HEK293 (cell line): Measurements from ENCODE around the gene MATCAP1.

ENCODE experiments used
- GLIS1 ChIP-seq: fragments of 450-650 bp; formaldehyde crosslinking; IDR thresholded peaks from 2 replicates; pipeline ENCODE4 v1.5.1; 2016; ENCODE audit warnings: missing biosample characterization, missing genetic modification characterization
- KLF16 ChIP-seq: fragments of 450-650 bp; formaldehyde crosslinking; IDR thresholded peaks from 2 replicates; pipeline ENCODE4 v1.5.1; 2017; ENCODE audit warnings: missing biosample characterization, missing genetic modification characterization
- KLF17 ChIP-seq: fragments of 450-650 bp; formaldehyde crosslinking; IDR thresholded peaks from 2 replicates; pipeline ENCODE4 v1.5.1; 2016; ENCODE audit warnings: missing biosample characterization, missing genetic modification characterization
- OSR2 ChIP-seq: fragments of 450-650 bp; formaldehyde crosslinking; IDR thresholded peaks from 2 replicates; pipeline ENCODE4 v1.5.1; 2016; ENCODE audit warnings: missing biosample characterization, missing genetic modification characterization
- PRDM4 ChIP-seq: fragments of 450-650 bp; formaldehyde crosslinking; IDR thresholded peaks from 2 replicates; pipeline ENCODE4 v1.5.1; 2017; ENCODE audit warnings: missing biosample characterization, missing genetic modification characterization
- SCRT1 ChIP-seq: fragments of 450-650 bp; formaldehyde crosslinking; IDR thresholded peaks from 2 replicates; pipeline ENCODE4 v1.5.1; 2016; ENCODE audit warnings: missing biosample characterization, missing genetic modification characterization, borderline replicate concordance
- SP3 ChIP-seq: fragments of 450-650 bp; formaldehyde crosslinking; IDR thresholded peaks from 2 replicates; pipeline ENCODE4 v1.5.1; 2016; ENCODE audit warnings: missing biosample characterization, missing genetic modification characterization
- YY2 ChIP-seq: fragments of 450-650 bp; formaldehyde crosslinking; IDR thresholded peaks from 2 replicates; pipeline ENCODE4 v1.5.1; 2016; ENCODE audit warnings: missing biosample characterization, missing genetic modification characterization
- ZBTB20 ChIP-seq: fragments of 450-650 bp; formaldehyde crosslinking; IDR thresholded peaks from 2 replicates; pipeline ENCODE4 v1.5.1; 2016; ENCODE audit warnings: missing biosample characterization, missing genetic modification characterization
- ZBTB26 ChIP-seq: fragments of 450-650 bp; formaldehyde crosslinking; optimal IDR thresholded peaks from 2 replicates; pipeline ENCODE3; 2016; ENCODE audit warnings: missing biosample characterization, mild to moderate bottlenecking, missing genetic modification characterization
- ZBTB48 ChIP-seq: fragments of 450-650 bp; formaldehyde crosslinking; IDR thresholded peaks from 2 replicates; pipeline ENCODE4 v1.5.1; 2016; ENCODE audit warnings: missing biosample characterization, missing genetic modification characterization
- ZFP41 ChIP-seq: fragments of 450-650 bp; formaldehyde crosslinking; IDR thresholded peaks from 2 replicates; pipeline ENCODE4 v1.5.1; 2016; ENCODE audit warnings: missing biosample characterization, missing genetic modification characterization, borderline replicate concordance
- ZNF138 ChIP-seq: fragments of 450-650 bp; formaldehyde crosslinking; IDR thresholded peaks from 2 replicates; pipeline ENCODE4 v1.5.1; 2016; ENCODE audit warnings: missing biosample characterization, missing genetic modification characterization, borderline replicate concordance
- ZNF157 ChIP-seq: fragments of 450-650 bp; formaldehyde crosslinking; IDR thresholded peaks from 2 replicates; pipeline ENCODE4 v1.5.1; 2016; ENCODE audit warnings: missing biosample characterization, missing genetic modification characterization
- ZNF18 ChIP-seq: fragments of 450-650 bp; formaldehyde crosslinking; IDR thresholded peaks from 2 replicates; pipeline ENCODE4 v1.5.1; 2016; ENCODE audit warnings: missing biosample characterization, missing genetic modification characterization
- ZNF2 ChIP-seq: fragments of 450-650 bp; formaldehyde crosslinking; IDR thresholded peaks from 2 replicates; pipeline ENCODE4 v1.5.1; 2016; ENCODE audit warnings: missing biosample characterization, missing genetic modification characterization
- ZNF239 ChIP-seq: fragments of 450-650 bp; formaldehyde crosslinking; IDR thresholded peaks from 2 replicates; pipeline ENCODE4 v1.5.1; 2016; ENCODE audit warnings: missing biosample characterization, missing genetic modification characterization
- ZNF266 ChIP-seq: fragments of 450-650 bp; formaldehyde crosslinking; IDR thresholded peaks from 2 replicates; pipeline ENCODE4 v1.5.1; 2016; ENCODE audit warnings: missing biosample characterization, missing genetic modification characterization, low read depth
- ZNF274 ChIP-seq, 2 experiments: fragments of 200-500 bp in 1 of 2; fragments of 450-650 bp in 1 of 2; sonication (Bioruptor generic) in 1 of 2; formaldehyde crosslinking in 1 of 2; IDR thresholded peaks; 2 replicates each; pipeline versions ENCODE4 v1.5.1 to v1.6.1; 2014 to 2016; ENCODE audit warnings: borderline replicate concordance in 1 of 2, inconsistent platforms in 1 of 2, low read length in 1 of 2, missing biosample characterization in 1 of 2, missing genetic modification characterization in 1 of 2
- ZNF341 ChIP-seq: fragments of 450-650 bp; formaldehyde crosslinking; IDR thresholded peaks from 2 replicates; pipeline ENCODE4; 2016; ENCODE audit warnings: low read depth, missing biosample characterization, missing genetic modification characterization
- ZNF354C ChIP-seq: fragments of 450-650 bp; formaldehyde crosslinking; IDR thresholded peaks from 2 replicates; pipeline ENCODE4 v1.5.1; 2016; ENCODE audit warnings: missing biosample characterization, missing genetic modification characterization, low read depth, borderline replicate concordance
- ZNF37A ChIP-seq: fragments of 450-650 bp; IDR thresholded peaks from 2 replicates; pipeline ENCODE4 v1.5.1; 2018; ENCODE audit warnings: missing biosample characterization, missing genetic modification characterization
- ZNF404 ChIP-seq: fragments of 450-650 bp; formaldehyde crosslinking; IDR thresholded peaks from 2 replicates; pipeline ENCODE4 v1.5.1; 2017; ENCODE audit warnings: missing biosample characterization, missing genetic modification characterization
- ZNF449 ChIP-seq: fragments of 450-650 bp; formaldehyde crosslinking; IDR thresholded peaks from 2 replicates; pipeline ENCODE4 v1.5.1; 2017; ENCODE audit warnings: missing biosample characterization, mild to moderate bottlenecking, missing genetic modification characterization, moderate library complexity
- ZNF548 ChIP-seq: fragments of 450-650 bp; formaldehyde crosslinking; IDR thresholded peaks from 2 replicates; pipeline ENCODE4 v1.5.1; 2016; ENCODE audit warnings: missing biosample characterization, missing genetic modification characterization
- ZNF585B ChIP-seq: fragments of 450-650 bp; formaldehyde crosslinking; IDR thresholded peaks from 2 replicates; pipeline ENCODE4 v1.5.1; 2016; ENCODE audit warnings: missing biosample characterization, missing genetic modification characterization
- ZNF600 ChIP-seq: fragments of 450-650 bp; formaldehyde crosslinking; IDR thresholded peaks from 2 replicates; pipeline ENCODE4 v1.5.1; 2016; ENCODE audit warnings: missing biosample characterization, missing genetic modification characterization
- ZNF623 ChIP-seq: fragments of 450-650 bp; formaldehyde crosslinking; IDR thresholded peaks from 2 replicates; pipeline ENCODE4 v1.5.1; 2016; ENCODE audit warnings: missing biosample characterization, missing genetic modification characterization
- ZNF629 ChIP-seq: fragments of 450-650 bp; formaldehyde crosslinking; IDR thresholded peaks from 2 replicates; pipeline ENCODE4 v1.5.1; 2017; ENCODE audit warnings: missing biosample characterization, missing genetic modification characterization
- ZNF658 ChIP-seq: fragments of 450-650 bp; formaldehyde crosslinking; IDR thresholded peaks from 2 replicates; pipeline ENCODE4; 2016; ENCODE audit warnings: missing biosample characterization, missing genetic modification characterization
- ZNF677 ChIP-seq: fragments of 450-650 bp; IDR thresholded peaks from 2 replicates; pipeline ENCODE4 v1.5.0; 2018; ENCODE audit warnings: missing biosample characterization, mild to moderate bottlenecking, missing genetic modification characterization, moderate library complexity
- ZNF843 ChIP-seq: fragments of 450-650 bp; formaldehyde crosslinking; IDR thresholded peaks from 2 replicates; pipeline ENCODE4 v1.5.1; 2016; ENCODE audit warnings: missing biosample characterization, missing genetic modification characterization
- ZSCAN23 ChIP-seq: fragments of 450-650 bp; formaldehyde crosslinking; IDR thresholded peaks from 2 replicates; pipeline ENCODE4 v1.5.1; 2016; ENCODE audit warnings: missing biosample characterization, missing genetic modification characterization

MATCAP1 gene

DNA sequence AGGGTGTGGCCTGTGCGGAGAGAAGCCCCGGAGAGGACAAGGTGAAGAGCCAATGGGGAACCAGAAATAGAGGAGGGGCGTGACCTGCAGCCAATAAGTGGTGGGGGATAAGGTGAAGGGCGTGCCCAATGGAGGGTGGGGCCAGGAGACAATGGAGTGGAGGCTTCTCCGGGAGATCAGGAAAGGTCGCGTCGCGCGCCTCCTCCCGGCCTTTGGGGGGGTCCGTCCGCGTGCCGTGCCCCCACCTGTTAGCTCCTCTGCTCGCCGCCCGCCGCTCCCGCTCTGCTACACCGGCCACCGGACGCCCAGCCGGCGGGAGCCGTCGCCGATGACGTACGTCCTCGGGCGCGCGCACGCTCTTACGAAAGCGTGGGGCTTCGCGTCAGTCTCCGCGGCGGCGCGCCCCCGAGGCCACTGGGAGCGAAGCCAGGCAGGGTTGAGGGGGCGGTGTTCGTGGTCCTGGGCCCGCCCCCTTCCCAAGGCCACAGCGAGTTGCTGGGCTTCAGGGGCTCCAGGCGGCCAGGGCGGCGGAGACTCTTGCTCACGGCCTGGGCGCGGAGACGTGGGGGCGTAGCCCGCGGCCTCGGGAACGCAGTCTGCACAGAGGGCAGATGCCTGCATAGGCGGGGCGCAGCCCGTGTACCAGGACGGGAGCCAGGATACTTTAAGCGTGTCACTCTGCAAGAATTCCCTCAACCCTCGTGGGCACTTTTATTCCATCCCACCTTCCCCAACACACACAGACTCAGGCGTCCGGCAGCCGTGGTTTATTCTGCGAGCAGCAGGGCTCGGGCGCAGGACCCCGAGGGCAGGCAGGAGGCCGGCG, at the start of gene MATCAP1 (continued):
- TF ChIP-seq SCRT1 (no peak; the same call in 1 of the 2 replicates), ZFP41 (tag by site-specific recombination) (no peak), ZNF274 (IDR thresholded peaks at IDR 0.05; ENCODE audit: low read length) (no peak), ZNF274 (tag by site-specific recombination; IDR thresholded peaks at IDR 0.05; ENCODE audit: borderline replicate concordance) (no peak), SP3 (tag by site-specific recombination) (peak; percentile 94), ZBTB26 (peak; percentile 99), ZNF404 (tag by site-specific recombination) (no peak), ZNF843 (0 out of 2 replicates have a peak, but pooled peaks have one; percentile 18), ZSCAN23 (tag by site-specific recombination) (no peak), OSR2 (tag by site-specific recombination) (no peak), ZNF341 (tag by site-specific recombination) (no peak), ZNF266 (no peak), ZNF623 (tag by site-specific recombination) (no peak), ZNF2 (no peak), ZNF600 (tag by site-specific recombination) (peak; percentile 89), ZNF548 (tag by site-specific recombination) (no peak), KLF17 (tag by site-specific recombination) (peak; percentile 72; the same call in 1 of the 2 replicates), ZNF658 (tag by site-specific recombination) (no peak), KLF16 (tag by site-specific recombination) (peak; percentile 87), ZNF677 (tag by site-specific recombination) (no peak), ZBTB48 (tag by site-specific recombination) (no peak), PRDM4 (tag by site-specific recombination) (peak; percentile 8; the same call in 1 of the 2 replicates), GLIS1 (tag by site-specific recombination) (peak; percentile 84), ZNF138 (tag by site-specific recombination) (no peak), ZNF585B (tag by site-specific recombination) (no peak), YY2 (tag by site-specific recombination) (no peak; the same call in 1 of the 2 replicates), ZNF18 (tag by site-specific recombination) (no peak), ZBTB20 (tag by site-specific recombination) (peak; percentile 83), ZNF629 (tag by site-specific recombination) (peak; percentile 98), ZNF157 (tag by site-specific recombination) (no peak), ZNF239 (no peak), ZNF354C (no peak), ZNF37A (no peak), ZNF449 (tag by site-specific recombination) (peak; percentile 79)
